Suprapubic skin (tissue), 3 donors: ENCODE data around the gene CPTP.

Experiments
- CTCF ChIP-seq, 2 donors: fragments of 200-600 bp in 1 of 2; fragments of 450-650 bp in 1 of 2; sonication (generic) in 1 of 2; IDR thresholded peaks; one replicate each; pipeline ENCODE4 v1.5.1; 2016 to 2019; ENCODE audit warnings: antibody characterized with exemption in 2 of 2, mild to moderate bottlenecking in 1 of 2, moderate library complexity in 1 of 2
- POLR2A ChIP-seq, 2 donors: fragments of 450-650 bp; IDR thresholded peaks; one replicate each; pipeline ENCODE4 v1.6.1; 2017; ENCODE audit warnings: antibody characterized with exemption in 2 of 2, mild to moderate bottlenecking in 2 of 2, moderate library complexity in 2 of 2

DNA sequence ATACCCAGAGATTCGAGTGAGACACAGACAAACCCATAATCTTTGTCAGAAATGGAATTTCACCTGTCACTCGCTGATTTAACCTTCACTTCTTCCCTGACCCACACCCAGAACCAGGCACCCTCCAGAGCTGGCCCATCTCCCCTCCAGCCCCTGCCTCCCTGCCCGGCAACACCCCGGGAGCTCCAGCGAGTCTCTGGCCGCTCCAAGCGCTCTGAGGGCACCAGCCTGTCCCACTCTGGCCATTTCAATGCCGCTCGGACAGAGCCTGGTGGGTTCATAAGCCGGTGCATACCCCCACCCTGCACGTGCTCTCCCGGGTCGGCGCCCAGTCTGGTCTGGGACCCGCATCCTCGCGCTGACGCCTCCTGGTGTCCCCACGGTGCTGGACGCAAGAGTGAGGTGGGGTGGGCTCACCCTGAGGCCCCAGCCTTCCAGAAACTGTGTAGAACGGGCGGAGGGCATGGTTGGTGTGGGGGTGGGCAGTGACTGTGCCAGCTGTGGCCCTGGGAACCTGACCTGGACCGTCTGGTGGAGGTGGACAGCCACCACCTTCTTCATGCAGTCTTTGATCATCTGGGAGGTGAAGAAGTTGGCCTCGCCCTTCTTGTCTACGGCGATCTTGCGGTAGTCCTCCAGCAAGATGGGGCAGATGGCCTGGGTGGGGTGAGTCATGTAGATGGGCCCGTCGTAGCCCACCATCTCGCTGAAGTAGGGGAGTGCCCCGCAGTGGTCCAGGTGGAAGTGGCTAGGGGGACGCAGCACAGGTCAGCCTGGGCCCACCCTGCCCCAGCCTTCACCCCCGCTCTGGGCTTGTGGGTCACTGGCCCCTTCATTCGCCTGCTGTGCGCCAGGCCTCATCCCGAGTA is 5.6 kb upstream of the CPTP start:
- TF ChIP-seq CTCF (IDR thresholded peaks at IDR 0.05) (no peak), POLR2A (IDR thresholded peaks at IDR 0.05) (no peak)
